Stimulated activated CD4-positive, alpha-beta T cell treated with anti-CD3 and anti-CD28 coated beads, Interleukin-4, amount 100 ng/mL, for 1 hour (primary cell): Measurements from ENCODE around the gene SERPINA12.
"Not testable (repeated sequence)": the region's sequence is repeated elsewhere in the genome, so short reads cannot be mapped to it uniquely, and the experiment has no call there.

Experiments used
- DNase-seq: peaks from one replicate; pipeline ENCODE4 v3.0.0-alpha.2; 2020

Gene SERPINA12

GRCh38 chr14:94536836-94537235 lies 27.6 kb upstream of the SERPINA12 start:
- DNase-seq, result no peak

- no peak for DNase-seq
Observed at GRCh38 chr14:94535506-94535905, 26.2 kb upstream of the SERPINA12 start.

GRCh38 chr14:94532447-94532846 lies 23.2 kb upstream of the SERPINA12 start:
- DNase-seq, result no peak

- DNase-seq, result no peak
Observed at GRCh38 chr14:94531187-94531586, 21.9 kb upstream of the SERPINA12 start.

- no peak for DNase-seq
Observed at GRCh38 chr14:94524093-94524492, 14.8 kb upstream of the SERPINA12 start.

- no peak for DNase-seq
Observed at GRCh38 chr14:94523265-94523664, 14.0 kb upstream of the SERPINA12 start.

GRCh38 chr14:94522115-94522724 lies 13.0 kb upstream of the SERPINA12 start:
- no peak for DNase-seq

- DNase-seq, result no peak
Observed at GRCh38 chr14:94521375-94522114, 12.3 kb upstream of the SERPINA12 start.

- no peak for DNase-seq
Observed at GRCh38 chr14:94517641-94518257, 8.5 kb upstream of the SERPINA12 start.

- no peak for DNase-seq
Observed at GRCh38 chr14:94517248-94517640, 8.0 kb upstream of the SERPINA12 start.

GRCh38 chr14:94515856-94516255 lies 6.6 kb upstream of the SERPINA12 start:
- no peak for DNase-seq

- DNase-seq, result no peak
Observed at GRCh38 chr14:94515426-94515825, 6.2 kb upstream of the SERPINA12 start.

GRCh38 chr14:94514351-94514750 lies 5.1 kb upstream of the SERPINA12 start:
- no peak for DNase-seq

- DNase-seq, result not testable (repeated sequence)
Observed at GRCh38 chr14:94510481-94510880, 1.2 kb upstream of the SERPINA12 start.

- no peak for DNase-seq
Observed at GRCh38 chr14:94505641-94506040, 3.6 kb downstream of the SERPINA12 start.

- no peak for DNase-seq
Observed at GRCh38 chr14:94505206-94505605, 4.1 kb downstream of the SERPINA12 start.

GRCh38 chr14:94501588-94502516 lies 7.4 kb downstream of the SERPINA12 start:
- DNase-seq, result no peak

- DNase-seq, result no peak
Observed at GRCh38 chr14:94500264-94500663, 9.0 kb downstream of the SERPINA12 start.

- no peak for DNase-seq
Observed at GRCh38 chr14:94499673-94500072, 9.6 kb downstream of the SERPINA12 start.

- no peak for DNase-seq
Observed at GRCh38 chr14:94498215-94498614, 11.1 kb downstream of the SERPINA12 start.

- no peak for DNase-seq
Observed at GRCh38 chr14:94494085-94494484, 15.2 kb downstream of the SERPINA12 start.

GRCh38 chr14:94491511-94491910 lies 17.8 kb downstream of the SERPINA12 start:
- no peak for DNase-seq

GRCh38 chr14:94489336-94489735 lies 19.9 kb downstream of the SERPINA12 start:
- no peak for DNase-seq
